ENCODE results near the gene RBMS3.

GRCh38 chr3:29758108-29758433 is 477.2 kb downstream of the RBMS3 start:
- TF ChIP-seq CTCF (conservative IDR thresholded peaks at IDR 0.05 in 1 of 2, IDR thresholded peaks at IDR 0.05 in 1 of 2; ENCODE audit: low read depth in 1 of 2, low read length in 2 of 2) (no peak), EZH2 (IDR thresholded peaks at IDR 0.05; ENCODE audit: low read length, missing control alignments) (no peak)
